H1 (cell line): ENCODE results near the gene SPOP. TPM values are rescaled to one million over a fixed set of nuclear protein-coding genes. Genes with fewer than 3 reads are reported as not detected.

ENCODE experiments used
- BACH1 ChIP-seq: IDR thresholded peaks from 2 replicates; pipeline ENCODE4 v1.6.1; 2012; ENCODE audit warnings: low read length, improper control_type of control experiment
- RAD21 ChIP-seq, 2 experiments: IDR thresholded peaks in 1 of 2; conservative IDR thresholded peaks in 1 of 2; 2 replicates each; pipeline ENCODE4 v1.6.1; 2011; ENCODE audit warnings: low read depth in 2 of 2, low read length in 2 of 2, improper control_type of control experiment in 1 of 2, inconsistent platforms in 1 of 2, mild to moderate bottlenecking in 1 of 2, moderate library complexity in 1 of 2
- SIN3A ChIP-seq, 2 experiments: IDR thresholded peaks in 1 of 2; conservative IDR thresholded peaks in 1 of 2; 2 replicates each; pipeline ENCODE4 v1.6.1; 2011 to 2012; ENCODE audit warnings: low read length in 2 of 2, improper control_type of control experiment in 1 of 2, low read depth in 1 of 2, mild to moderate bottlenecking in 1 of 2
- TAF1 ChIP-seq: IDR thresholded peaks from 2 replicates; pipeline ENCODE4 v1.6.1; 2011; ENCODE audit warnings: mild to moderate bottlenecking, low read depth, low read length
- TEAD4 ChIP-seq: IDR thresholded peaks from 2 replicates; pipeline ENCODE4 v1.6.1; 2012; ENCODE audit warnings: low read depth, low read length, inconsistent platforms, mixed read lengths
- polyA plus RNA-seq, 7 experiments: library from polyadenylated mRNA; depleted of rRNA in 3 of 7; stranded (reverse) in 5 of 7; unstranded in 2 of 7; fragments of >200 nt in 5 of 7; fragments of 200-250 nt in 2 of 7; gene quantifications; 1 replicate in 5 of 7; 2 replicates in 1 of 7; 4 replicates in 1 of 7; pipeline versions ENCODE4 v1.2.1 to v1.2.3, GENCODE V29; 2011 to 2013; ENCODE audit warnings: missing spikeins in 2 of 7, mixed read lengths in 2 of 7
- total RNA-seq: library from RNA; stranded (reverse); fragmentation: NEBNext Ultra II Directional; extraction: Animal tissue kit (Norgen Biotek cat#: 25700); gene quantifications from 2 replicates; pipeline ENCODE4 v1.2.1, GENCODE V29; 2021

The SPOP gene
- total and polyA plus RNA-seq, 2 of the 8 experiments (the other 6 are each of a cell fraction or from before 2014, with no cell fraction given), result 13.3 to 25.6 TPM

DNA sequence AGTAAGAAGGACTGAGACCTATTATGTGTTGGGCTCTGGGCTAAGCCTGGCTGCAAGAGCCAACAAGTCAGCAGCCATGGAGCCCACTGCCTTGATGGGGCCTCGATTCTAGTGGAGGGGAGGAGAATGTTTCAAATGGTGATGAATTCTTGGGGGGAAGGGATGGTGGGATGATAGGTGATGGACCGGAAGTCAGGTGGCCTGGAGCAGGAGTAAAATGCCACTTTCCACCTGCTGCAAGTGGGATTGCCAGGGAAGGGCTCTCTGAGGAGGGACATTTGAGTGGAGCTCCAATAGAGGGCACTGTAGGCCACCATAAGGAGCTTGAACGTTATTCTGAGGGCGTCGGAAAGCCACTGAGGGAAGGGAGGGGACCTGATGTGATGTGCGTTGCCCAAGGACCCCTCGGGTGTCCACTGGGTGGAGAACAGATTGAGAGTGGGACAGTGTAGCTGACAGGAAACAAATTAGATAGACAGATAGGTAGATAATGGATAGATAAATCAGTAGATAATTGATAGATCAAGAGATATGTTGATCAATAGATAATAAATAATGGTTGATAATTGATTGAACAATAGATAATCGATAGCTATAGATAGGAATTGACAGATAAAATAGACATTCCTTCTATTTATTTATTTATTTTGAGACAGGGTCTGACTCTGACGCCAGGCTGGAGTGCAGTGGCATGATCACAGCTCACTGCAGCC lies 120.4 kb downstream of the SPOP start (continued):
- no peak for TF ChIP-seq TEAD4
- peak in 1 of 2 experiments; percentile 40; a peak in 1 of 4 replicates for TF ChIP-seq SIN3A (conservative IDR thresholded peaks at IDR 0.05 in 1 of 2, IDR thresholded peaks at IDR 0.05 in 1 of 2; ENCODE audit: low read depth in 1 of 2, low read length in 2 of 2)
- peak; percentile 46; the same call in 1 of the 2 replicates for TF ChIP-seq BACH1
- peak; percentile 78 to 80 for TF ChIP-seq RAD21 (IDR thresholded peaks at IDR 0.05 in 1 of 2, conservative IDR thresholded peaks at IDR 0.05 in 1 of 2; ENCODE audit: low read depth in 2 of 2, low read length in 2 of 2)
- TF ChIP-seq TAF1, result no peak
